KMS-11 (cell line): ENCODE data around the gene TMEM106C.

Experiments used
- H2AFZ ChIP-seq: fragments of 200-600 bp; sonication (generic); 2 replicates; pipeline ENCODE4 v1.6.1; 2016; ENCODE audit warnings: antibody characterized with exemption, mixed run types, low read depth
- H3K27ac ChIP-seq: fragments of 200-600 bp; sonication (generic); 2 replicates; pipeline ENCODE4 v1.6.1; 2016; ENCODE audit warnings: mild to moderate bottlenecking, mixed run types
- H3K27me3 ChIP-seq: fragments of 200-600 bp; sonication (generic); 2 replicates; pipeline ENCODE4 v1.6.1; 2017; ENCODE audit warnings: mild to moderate bottlenecking, low read depth, mixed run types, moderate library complexity; ENCODE audit not compliant: insufficient read depth
- H3K36me3 ChIP-seq: fragments of 200-600 bp; sonication (generic); 2 replicates; pipeline ENCODE4 v1.6.1; 2017; ENCODE audit warnings: mild to moderate bottlenecking, mixed run types; ENCODE audit not compliant: insufficient read depth
- H3K4me1 ChIP-seq: fragments of 200-600 bp; sonication (generic); 2 replicates; pipeline ENCODE4 v1.6.1; 2016; ENCODE audit warnings: mild to moderate bottlenecking, low read depth, mixed run types; ENCODE audit not compliant: poor library complexity, severe bottlenecking
- H3K4me2 ChIP-seq: fragments of 200-600 bp; sonication (generic); 2 replicates; pipeline ENCODE4 v1.7.0; 2016; ENCODE audit warnings: mild to moderate bottlenecking, mixed run types
- H3K4me3 ChIP-seq: fragments of 200-600 bp; sonication (generic); IDR thresholded peaks from 2 replicates; pipeline ENCODE4 v1.6.1; 2017; ENCODE audit warnings: low read depth, low read length, mixed read lengths; ENCODE audit not compliant: insufficient read depth
- H3K79me2 ChIP-seq: fragments of 200-600 bp; sonication (generic); 2 replicates; pipeline ENCODE4 v1.6.1; 2016; ENCODE audit warnings: low read depth, mixed run types; ENCODE audit not compliant: insufficient read depth
- H3K9ac ChIP-seq: fragments of 200-600 bp; sonication (generic); 2 replicates; pipeline ENCODE4 v1.6.1; 2016; ENCODE audit warnings: mild to moderate bottlenecking, mixed run types
- H4K20me1 ChIP-seq: fragments of 200-600 bp; sonication (generic); 2 replicates; pipeline ENCODE4 v1.6.1; 2016; ENCODE audit warnings: mild to moderate bottlenecking, mixed run types; ENCODE audit not compliant: insufficient read depth
- CTCF ChIP-seq: fragments of 200-600 bp; sonication (generic); conservative IDR thresholded peaks from 2 replicates; pipeline ENCODE4 v1.6.1; 2017; ENCODE audit warnings: low read depth, mild to moderate bottlenecking, antibody characterized with exemption, low read length, moderate library complexity, mixed read lengths

Gene TMEM106C

GRCh38 chr12:48012070-48012469 is 48.7 kb downstream of the TMEM106C start:
- Histone ChIP-seq H3K9ac (no peak overlapping the region), H3K79me2 (no peaks in the 10 kb centered on the region), H3K27me3 (no peaks in the 10 kb centered on the region), H3K27ac (no peak overlapping the region), H4K20me1 (no peaks in the 10 kb centered on the region), H3K4me2 (no peak overlapping the region), H2AFZ (no peak overlapping the region), H3K36me3 (no peaks in the 10 kb centered on the region), H3K4me1 (no peaks in the 10 kb centered on the region), H3K4me3 (no peak overlapping the region)
- TF ChIP-seq CTCF: no peak

GRCh38 chr12:48013287-48013686 is 49.9 kb downstream of the TMEM106C start:
- no peak overlapping the region for H3K4me2 ChIP-seq
- H3K27ac ChIP-seq: no peak overlapping the region
- H3K4me3 ChIP-seq: no peak overlapping the region
- H3K79me2 ChIP-seq: no peaks in the 10 kb centered on the region
- no peaks in the 10 kb centered on the region for H3K27me3 ChIP-seq
- H3K4me1 ChIP-seq: no peaks in the 10 kb centered on the region
- TF ChIP-seq CTCF: no peak
- H2AFZ ChIP-seq: no peak overlapping the region
- H4K20me1 ChIP-seq: no peaks in the 10 kb centered on the region
- H3K9ac ChIP-seq: no peak overlapping the region
- no peaks in the 10 kb centered on the region for H3K36me3 ChIP-seq

GRCh38 chr12:48015129-48015528 is 51.7 kb downstream of the TMEM106C start:
- no peak overlapping the region for H3K27ac ChIP-seq
- TF ChIP-seq CTCF: no peak
- no peak overlapping the region for H3K9ac ChIP-seq
- no peaks in the 10 kb centered on the region for H3K36me3 ChIP-seq
- H3K27me3 ChIP-seq: no peaks in the 10 kb centered on the region
- no peak overlapping the region for H3K4me3 ChIP-seq
- H3K4me2 ChIP-seq: no peak overlapping the region
- no peaks in the 10 kb centered on the region for H3K4me1 ChIP-seq
- no peaks in the 10 kb centered on the region for H4K20me1 ChIP-seq
- no peaks in the 10 kb centered on the region for H3K79me2 ChIP-seq
- no peak overlapping the region for H2AFZ ChIP-seq

GRCh38 chr12:48015954-48016353 is 52.6 kb downstream of the TMEM106C start:
- Histone ChIP-seq H3K79me2 (no peaks in the 10 kb centered on the region), H4K20me1 (no peaks in the 10 kb centered on the region), H3K36me3 (no peaks in the 10 kb centered on the region), H3K4me2 (no peak overlapping the region), H2AFZ (no peak overlapping the region), H3K9ac (no peak overlapping the region), H3K27ac (no peak overlapping the region), H3K4me1 (no peaks in the 10 kb centered on the region), H3K27me3 (no peaks in the 10 kb centered on the region), H3K4me3 (no peak overlapping the region)
- no peak for TF ChIP-seq CTCF
